Endometrial microvascular endothelial cells (primary cell): ENCODE results near the gene AP4E1. TPM values are rescaled to one million over a fixed set of nuclear protein-coding genes. Genes with fewer than 3 reads are reported as not detected.
"Not testable (repeated sequence)": the region's sequence is repeated elsewhere in the genome, so short reads cannot be mapped to it uniquely, and the experiment has no call there.

ENCODE experiments used
- in situ Hi-C: cut with HindIII; loops from 2 replicates; pipeline ENCODE4 v1.10.0; 2017; ENCODE audit warnings: low sequenced_read_pairs, low pct_unique_long_range_greater_than_20kb; ENCODE audit errors: inconsistent ontology term
- total RNA-seq: library from RNA; depleted of rRNA; stranded (reverse); fragments of >200 nt; gene quantifications from one replicate; pipeline ENCODE4 v1.2.3, GENCODE V29; 2015; ENCODE audit errors: inconsistent ontology term

The AP4E1 gene
- total RNA-seq, 1 donor from 2014 or later: 10.6 TPM

GRCh38 chr15:50886611-50887345, 21.7 kb upstream of the AP4E1 start:
- in situ Hi-C loops: no loop called here

- in situ Hi-C loops: no loop called here
These were observed 20.4 kb upstream of the AP4E1 start for GRCh38 chr15:50888054-50888453.

- in situ Hi-C loops: no loop called here
These were observed 18.9 kb upstream of the AP4E1 start for GRCh38 chr15:50889589-50889988.

- in situ Hi-C loops: no loop called here
These were observed 17.7 kb upstream of the AP4E1 start for GRCh38 chr15:50890751-50891150.

- in situ Hi-C loops: no loop called here
These were observed 17.3 kb upstream of the AP4E1 start for GRCh38 chr15:50891159-50891558.

- in situ Hi-C loops: no loop called here
These were observed 14.5 kb upstream of the AP4E1 start for GRCh38 chr15:50893976-50894375.

- in situ Hi-C loops: not testable (repeated sequence)
These were observed 7.1 kb upstream of the AP4E1 start for GRCh38 chr15:50901390-50901789.

- in situ Hi-C loops: no loop called here
These were observed 4.3 kb upstream of the AP4E1 start for GRCh38 chr15:50904211-50904610.

- in situ Hi-C loops: no loop called here
These were observed 3.4 kb upstream of the AP4E1 start for GRCh38 chr15:50905055-50905454.

GRCh38 chr15:50906954-50907600, 1.4 kb upstream of the AP4E1 start:
- in situ Hi-C loops: no loop called here

- in situ Hi-C loops: no loop called here
These were observed 778 bp upstream of the AP4E1 start for GRCh38 chr15:50907601-50908208.

GRCh38 chr15:50909010-50909317, 481 bp downstream of the AP4E1 start:
- in situ Hi-C loops: no loop called here

- in situ Hi-C loops: not testable (repeated sequence)
These were observed 1.9 kb downstream of the AP4E1 start for GRCh38 chr15:50910426-50910795.

- in situ Hi-C loops: no loop called here
These were observed 2.5 kb downstream of the AP4E1 start for GRCh38 chr15:50911001-50911400.

GRCh38 chr15:50911621-50912020, 3.1 kb downstream of the AP4E1 start:
- in situ Hi-C loops: no loop called here

- in situ Hi-C loops: no loop called here
These were observed 7.9 kb downstream of the AP4E1 start for GRCh38 chr15:50916400-50916799.

- in situ Hi-C loops: not testable (repeated sequence)
These were observed 10.9 kb downstream of the AP4E1 start for GRCh38 chr15:50919359-50919758.

GRCh38 chr15:50925281-50925680, 16.8 kb downstream of the AP4E1 start:
- in situ Hi-C loops: no loop called here

- in situ Hi-C loops: no loop called here
These were observed 20.6 kb downstream of the AP4E1 start for GRCh38 chr15:50929062-50929461.

- in situ Hi-C loops: no loop called here
These were observed 22.3 kb downstream of the AP4E1 start for GRCh38 chr15:50930792-50931191.
